DND-41 (cell line): ENCODE measurements around the gene HDAC10.

Experiments used
- EZH2 ChIP-seq: IDR thresholded peaks from 3 replicates; pipeline ENCODE4 v1.6.1; 2012; ENCODE audit warnings: borderline replicate concordance, low read depth, mild to moderate bottlenecking, moderate library complexity, low read length, inconsistent platforms; ENCODE audit not compliant: severe bottlenecking
- TF ChIP-seq, protein P1 (sequence below): IDR thresholded peaks from 2 replicates; pipeline ENCODE4 v1.5.1; 2012; ENCODE audit warnings: borderline replicate concordance, low read length, moderate library complexity, mild to moderate bottlenecking; ENCODE audit not compliant: poor library complexity, severe bottlenecking; ENCODE audit errors: extremely low read depth

DNA sequence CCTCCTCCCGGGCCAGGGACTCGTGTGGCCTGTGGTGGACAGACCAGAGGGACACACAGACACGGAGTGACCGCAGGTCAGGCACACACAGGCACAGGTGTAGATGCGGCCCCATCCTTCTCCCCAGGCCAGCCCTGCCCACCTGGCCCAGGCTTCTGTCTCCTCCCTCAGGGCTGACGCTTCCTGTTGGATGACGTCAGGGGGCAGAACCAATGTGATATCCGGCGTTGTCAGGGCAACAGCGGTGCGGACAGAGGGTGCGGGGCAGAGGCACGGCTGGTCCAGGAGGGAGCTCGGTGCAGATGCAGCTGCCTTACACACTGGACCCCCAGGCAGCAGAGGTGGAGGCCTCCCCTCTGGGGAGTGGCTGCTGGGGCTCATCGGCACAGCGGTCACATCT lies 3.3 kb downstream of the HDAC10 start:
- TF ChIP-seq, protein P1, sequence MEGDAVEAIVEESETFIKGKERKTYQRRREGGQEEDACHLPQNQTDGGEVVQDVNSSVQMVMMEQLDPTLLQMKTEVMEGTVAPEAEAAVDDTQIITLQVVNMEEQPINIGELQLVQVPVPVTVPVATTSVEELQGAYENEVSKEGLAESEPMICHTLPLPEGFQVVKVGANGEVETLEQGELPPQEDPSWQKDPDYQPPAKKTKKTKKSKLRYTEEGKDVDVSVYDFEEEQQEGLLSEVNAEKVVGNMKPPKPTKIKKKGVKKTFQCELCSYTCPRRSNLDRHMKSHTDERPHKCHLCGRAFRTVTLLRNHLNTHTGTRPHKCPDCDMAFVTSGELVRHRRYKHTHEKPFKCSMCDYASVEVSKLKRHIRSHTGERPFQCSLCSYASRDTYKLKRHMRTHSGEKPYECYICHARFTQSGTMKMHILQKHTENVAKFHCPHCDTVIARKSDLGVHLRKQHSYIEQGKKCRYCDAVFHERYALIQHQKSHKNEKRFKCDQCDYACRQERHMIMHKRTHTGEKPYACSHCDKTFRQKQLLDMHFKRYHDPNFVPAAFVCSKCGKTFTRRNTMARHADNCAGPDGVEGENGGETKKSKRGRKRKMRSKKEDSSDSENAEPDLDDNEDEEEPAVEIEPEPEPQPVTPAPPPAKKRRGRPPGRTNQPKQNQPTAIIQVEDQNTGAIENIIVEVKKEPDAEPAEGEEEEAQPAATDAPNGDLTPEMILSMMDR, result no peak
- TF ChIP-seq EZH2, result no peak
